Measurements from ENCODE around the gene TCTN2. TPM values are rescaled to one million over a fixed set of nuclear protein-coding genes. Genes with fewer than 3 reads are reported as not detected.

TCTN2 gene
- total RNA-seq, 1 experiment from 2014 or later = 11.0 TPM

DNA sequence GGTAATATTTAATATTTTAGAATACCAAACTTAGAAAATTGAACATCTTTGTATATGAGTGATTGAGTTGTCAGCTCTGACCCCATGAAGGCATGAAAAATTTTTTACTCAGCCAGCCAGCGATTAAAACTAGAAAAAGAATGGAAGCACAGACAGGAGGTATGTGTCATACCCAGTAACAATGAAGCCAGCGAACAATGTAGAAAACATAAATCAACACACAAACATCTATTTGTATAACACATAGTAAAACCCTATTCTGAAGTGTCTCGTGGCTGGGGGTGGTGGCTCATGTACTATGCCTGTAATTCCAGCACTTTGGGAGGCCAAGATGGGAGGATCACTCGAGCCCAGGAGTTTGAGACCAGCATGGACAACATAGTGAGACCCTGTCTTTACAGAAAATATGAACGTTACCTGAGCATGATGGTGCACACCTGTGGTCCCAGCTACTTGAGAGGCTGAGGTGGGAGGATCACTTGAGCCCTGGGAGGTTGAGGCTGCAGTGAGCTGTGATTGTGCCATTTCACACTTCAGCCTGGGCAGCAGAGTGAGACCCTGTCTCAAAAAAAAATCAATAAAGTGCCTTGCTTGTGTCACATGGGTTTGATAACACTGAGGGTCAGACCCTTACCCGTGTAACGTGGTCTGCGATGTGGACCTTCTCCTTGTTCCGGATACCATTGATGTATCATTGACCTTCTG lies 5.9 kb downstream of the TCTN2 start:
- in situ Hi-C loops (cut with HindIII; ENCODE audit: low pct_unique_long_range_greater_than_20kb, low sequenced_read_pairs) = no loop called here

GRCh38 chr12:123678981-123679380 lies 8.1 kb downstream of the TCTN2 start:
- no peak for DNase-seq (ENCODE audit: low read depth, low spot score)
- in situ Hi-C loops (cut with HindIII; ENCODE audit: low pct_unique_long_range_greater_than_20kb, low sequenced_read_pairs) = no loop called here

More for the DNA sequence above, 5.9 kb downstream of the TCTN2 start:
- DNase-seq (ENCODE audit: low read depth, low spot score) = no peak

- no peak for DNase-seq (ENCODE audit: low read depth, low spot score)
- in situ Hi-C loops (cut with HindIII; ENCODE audit: low pct_unique_long_range_greater_than_20kb, low sequenced_read_pairs) = no loop called here
Measured at GRCh38 chr12:123681605-123682004, 10.7 kb downstream of the TCTN2 start.

- in situ Hi-C loops (cut with HindIII; ENCODE audit: low pct_unique_long_range_greater_than_20kb, low sequenced_read_pairs) = no loop called here
Measured at GRCh38 chr12:123683964-123684363, 13.1 kb downstream of the TCTN2 start.

DNA sequence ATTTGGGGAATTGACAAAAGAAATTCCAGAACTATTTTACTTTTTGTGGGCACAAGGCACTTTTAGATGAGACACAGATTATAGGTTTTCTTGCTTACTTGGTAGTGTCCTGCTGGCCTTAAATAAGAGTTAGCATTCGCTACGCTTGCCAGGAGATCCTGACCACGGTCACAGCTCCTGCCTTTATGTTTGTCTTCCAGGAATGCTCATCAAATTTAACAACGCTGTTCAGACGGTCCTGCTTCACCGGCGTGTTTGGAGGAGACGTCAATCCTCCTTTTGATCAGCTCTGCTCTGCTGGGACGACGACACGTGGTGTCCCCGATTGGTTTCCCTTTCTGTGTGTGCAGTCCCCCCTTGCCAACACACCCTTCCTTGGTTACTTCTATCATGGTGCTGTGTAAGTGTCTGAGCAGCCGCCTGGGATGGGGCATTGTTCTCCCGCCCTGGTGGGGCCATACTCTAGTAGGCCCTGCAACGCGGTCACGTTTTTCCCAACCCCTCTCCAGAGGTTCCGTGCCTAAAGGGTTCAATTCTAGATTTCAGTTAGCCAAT lies 15.8 kb downstream of the TCTN2 start:
- in situ Hi-C loops (cut with HindIII; ENCODE audit: low pct_unique_long_range_greater_than_20kb, low sequenced_read_pairs) = no loop called here

More at GRCh38 chr12:123683964-123684363, 13.1 kb downstream of the TCTN2 start:
- no peak for DNase-seq (ENCODE audit: low read depth, low spot score)

GRCh38 chr12:123690191-123690840 lies 19.4 kb downstream of the TCTN2 start:
- DNase-seq (ENCODE audit: low read depth, low spot score) = no peak
- in situ Hi-C loops (cut with HindIII; ENCODE audit: low pct_unique_long_range_greater_than_20kb, low sequenced_read_pairs) = no loop called here

More for the DNA sequence above, 15.8 kb downstream of the TCTN2 start:
- no peak for DNase-seq (ENCODE audit: low read depth, low spot score)

GRCh38 chr12:123696207-123696606 lies 25.3 kb downstream of the TCTN2 start:
- no peak for DNase-seq (ENCODE audit: low read depth, low spot score)
- in situ Hi-C loops (cut with HindIII; ENCODE audit: low pct_unique_long_range_greater_than_20kb, low sequenced_read_pairs) = no loop called here

DNA sequence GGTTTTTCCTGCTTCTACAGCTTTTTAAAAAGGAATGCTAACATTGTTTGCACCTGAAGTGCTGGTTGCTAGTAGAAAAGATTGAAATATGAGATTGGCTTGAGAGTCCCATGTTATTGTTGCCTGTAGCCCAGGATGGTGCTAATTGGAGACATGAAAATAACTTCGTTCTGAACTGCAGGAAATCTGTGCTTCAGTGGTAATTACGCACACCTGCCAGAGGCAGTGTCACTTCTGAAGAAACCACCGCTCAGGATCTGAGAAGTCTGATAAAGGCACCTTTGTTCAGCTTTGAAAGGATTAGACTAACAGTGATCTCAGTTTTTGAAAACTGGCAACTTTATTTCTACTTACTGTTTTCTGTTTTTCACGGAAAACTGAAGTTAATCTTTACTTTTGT lies 25.7 kb downstream of the TCTN2 start:
- DNase-seq (ENCODE audit: low read depth, low spot score) = peak; percentile 30
- in situ Hi-C loops (cut with HindIII; ENCODE audit: low pct_unique_long_range_greater_than_20kb, low sequenced_read_pairs) = no loop called here

DNA sequence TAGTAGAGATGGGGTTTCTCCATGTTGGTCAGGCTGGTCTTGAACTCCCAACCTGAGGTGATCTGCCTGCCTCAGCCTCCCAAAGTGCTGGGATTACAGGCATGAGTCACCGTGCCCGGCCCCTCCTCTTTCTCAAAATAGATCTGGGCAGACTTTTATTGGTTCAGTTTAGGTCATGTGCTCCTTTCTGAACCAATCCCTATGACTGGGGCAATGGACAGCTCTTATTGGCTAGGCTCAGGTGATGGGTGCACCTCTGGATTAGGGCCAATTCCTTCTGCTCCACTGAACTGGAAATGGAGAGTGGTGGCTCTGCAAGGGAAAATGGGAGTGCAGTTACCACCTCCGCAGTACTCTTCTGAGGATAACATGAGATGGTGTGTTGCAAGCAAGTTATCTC lies 35.0 kb downstream of the TCTN2 start:
- in situ Hi-C loops (cut with HindIII; ENCODE audit: low pct_unique_long_range_greater_than_20kb, low sequenced_read_pairs) = no loop called here
- peak; percentile 30 for DNase-seq (ENCODE audit: low read depth, low spot score)

DNA sequence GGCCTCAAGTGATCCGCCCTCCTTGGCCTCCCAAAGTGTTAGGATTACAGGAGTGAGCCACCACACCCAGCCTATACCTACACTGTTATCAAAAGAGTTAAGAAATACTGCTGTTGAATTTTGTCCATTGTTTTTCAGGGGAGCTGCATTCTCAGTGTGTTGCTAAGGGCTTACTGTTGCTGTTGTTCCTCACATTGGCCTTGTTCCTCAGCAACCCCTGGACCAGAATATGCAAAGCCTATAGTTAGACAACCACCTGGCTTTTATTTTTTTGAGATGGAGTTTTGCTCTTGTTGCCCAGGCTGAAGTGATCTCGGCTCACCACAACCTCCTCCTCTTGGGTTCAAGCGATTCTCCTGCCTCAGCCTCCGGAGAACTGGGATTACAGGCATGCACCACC lies 36.6 kb downstream of the TCTN2 start:
- DNase-seq (ENCODE audit: low read depth, low spot score) = no peak
- in situ Hi-C loops (cut with HindIII; ENCODE audit: low pct_unique_long_range_greater_than_20kb, low sequenced_read_pairs) = no loop called here

DNA sequence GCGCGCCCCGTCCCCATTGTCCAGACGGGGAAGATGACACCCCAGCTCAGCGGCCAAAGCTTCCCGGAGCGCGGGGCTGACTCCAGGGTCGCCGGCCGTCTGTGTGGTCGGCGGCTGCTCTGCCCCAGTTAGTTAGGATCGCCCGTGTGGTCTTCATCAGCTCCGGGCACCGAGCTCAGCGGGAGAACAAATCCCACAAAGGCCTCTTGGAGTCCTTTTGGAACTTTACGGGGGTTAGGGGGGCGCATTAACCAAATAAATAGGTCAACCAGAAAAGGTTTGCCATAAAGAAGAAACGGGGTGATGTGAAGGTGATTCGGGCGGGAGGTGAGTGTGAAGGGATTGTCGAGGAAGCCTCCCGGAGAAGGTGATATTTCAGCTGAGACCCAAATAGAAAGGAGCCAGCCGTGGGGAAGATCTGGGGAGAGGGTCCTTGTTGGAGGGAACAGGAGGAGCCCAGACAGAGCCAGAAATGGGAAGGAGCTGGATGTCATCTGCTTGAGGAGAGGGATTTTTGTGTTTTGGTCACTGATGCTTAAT lies 41.9 kb downstream of the TCTN2 start:
- DNase-seq (ENCODE audit: low read depth, low spot score) = no peak
- in situ Hi-C loops (cut with HindIII; ENCODE audit: low pct_unique_long_range_greater_than_20kb, low sequenced_read_pairs) = no loop called here

DNA sequence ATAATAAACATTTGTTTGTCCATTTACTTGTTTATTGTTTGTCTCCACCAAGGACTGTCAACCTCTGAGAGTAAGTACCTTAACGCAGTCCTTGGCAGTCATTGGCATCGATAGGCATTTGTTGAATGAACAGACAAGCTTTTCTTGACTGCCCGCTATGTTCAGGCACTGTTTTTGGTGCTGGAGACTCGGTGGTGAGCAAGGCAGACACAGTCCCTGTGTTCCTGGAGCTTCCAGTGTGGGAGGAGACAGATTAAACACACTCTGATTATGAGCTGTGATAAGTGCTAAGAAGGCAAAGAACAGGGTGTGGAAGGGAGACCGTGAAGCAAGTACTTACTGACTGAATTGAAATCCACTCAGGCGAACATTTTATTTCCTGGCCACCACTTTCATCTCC lies 42.5 kb downstream of the TCTN2 start:
- in situ Hi-C loops (cut with HindIII; ENCODE audit: low pct_unique_long_range_greater_than_20kb, low sequenced_read_pairs) = no loop called here
- no peak for DNase-seq (ENCODE audit: low read depth, low spot score)

DNA sequence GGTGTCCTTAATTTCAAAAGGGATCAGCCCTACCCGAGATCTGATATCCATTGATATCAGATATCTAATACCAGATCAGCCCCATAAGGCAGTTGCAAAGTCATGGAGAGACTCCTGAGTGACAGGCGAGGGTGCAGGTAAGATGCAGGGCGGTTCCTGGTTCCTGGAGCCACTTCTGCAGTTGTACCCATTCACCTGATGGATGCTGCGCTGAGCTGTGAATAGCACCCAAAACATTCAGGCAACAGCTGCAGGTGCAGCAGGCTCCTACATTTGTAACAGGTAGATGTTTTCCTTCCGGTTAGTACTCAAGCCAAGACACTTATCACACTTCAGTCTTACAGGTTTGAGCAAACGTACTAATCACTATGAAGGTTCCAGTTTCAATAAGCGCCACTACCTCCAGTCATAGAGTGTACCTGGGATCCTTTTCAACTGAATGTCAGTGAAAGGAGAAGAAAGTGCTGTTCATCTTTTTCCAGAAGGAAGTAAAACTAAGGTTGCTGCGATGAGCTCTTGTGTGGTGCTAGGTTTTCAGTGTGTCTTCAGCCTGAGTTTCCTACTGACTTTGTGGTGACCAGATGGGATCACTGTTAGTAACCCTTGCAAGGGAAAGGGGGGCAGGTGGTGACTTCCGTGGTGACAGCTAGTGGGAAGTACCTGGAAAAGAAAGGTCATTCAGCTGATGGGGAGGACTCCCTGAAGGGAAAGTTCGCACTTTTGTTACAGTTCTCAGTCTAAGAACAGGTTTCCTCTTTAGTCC lies 43.1 kb downstream of the TCTN2 start:
- no peak for DNase-seq (ENCODE audit: low read depth, low spot score)
- in situ Hi-C loops (cut with HindIII; ENCODE audit: low pct_unique_long_range_greater_than_20kb, low sequenced_read_pairs) = no loop called here

DNA sequence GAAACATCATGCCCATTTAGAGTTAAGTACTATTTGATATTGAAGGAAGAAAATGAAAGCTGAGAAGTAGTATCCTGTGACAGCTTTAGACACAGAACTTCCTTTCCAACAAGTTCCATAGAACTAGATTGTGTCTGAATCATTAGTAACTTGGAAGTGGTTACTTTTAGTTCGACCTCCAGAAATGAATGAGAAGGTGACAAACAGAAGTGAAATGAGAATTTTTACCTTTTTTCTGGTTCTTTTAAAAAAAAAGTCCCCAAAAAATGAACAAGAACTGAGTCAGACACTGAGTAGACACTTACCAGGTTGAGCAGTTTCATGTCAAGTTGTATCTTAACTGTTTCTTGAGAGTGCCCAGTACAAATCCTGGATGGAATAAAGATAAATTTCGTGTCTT lies 44.3 kb downstream of the TCTN2 start:
- in situ Hi-C loops (cut with HindIII; ENCODE audit: low pct_unique_long_range_greater_than_20kb, low sequenced_read_pairs) = no loop called here

GRCh38 chr12:123717350-123717749 lies 46.4 kb downstream of the TCTN2 start:
- in situ Hi-C loops (cut with HindIII; ENCODE audit: low pct_unique_long_range_greater_than_20kb, low sequenced_read_pairs) = no loop called here
- DNase-seq (ENCODE audit: low read depth, low spot score) = no peak

More for the DNA sequence above, 44.3 kb downstream of the TCTN2 start:
- no peak for DNase-seq (ENCODE audit: low read depth, low spot score)

DNA sequence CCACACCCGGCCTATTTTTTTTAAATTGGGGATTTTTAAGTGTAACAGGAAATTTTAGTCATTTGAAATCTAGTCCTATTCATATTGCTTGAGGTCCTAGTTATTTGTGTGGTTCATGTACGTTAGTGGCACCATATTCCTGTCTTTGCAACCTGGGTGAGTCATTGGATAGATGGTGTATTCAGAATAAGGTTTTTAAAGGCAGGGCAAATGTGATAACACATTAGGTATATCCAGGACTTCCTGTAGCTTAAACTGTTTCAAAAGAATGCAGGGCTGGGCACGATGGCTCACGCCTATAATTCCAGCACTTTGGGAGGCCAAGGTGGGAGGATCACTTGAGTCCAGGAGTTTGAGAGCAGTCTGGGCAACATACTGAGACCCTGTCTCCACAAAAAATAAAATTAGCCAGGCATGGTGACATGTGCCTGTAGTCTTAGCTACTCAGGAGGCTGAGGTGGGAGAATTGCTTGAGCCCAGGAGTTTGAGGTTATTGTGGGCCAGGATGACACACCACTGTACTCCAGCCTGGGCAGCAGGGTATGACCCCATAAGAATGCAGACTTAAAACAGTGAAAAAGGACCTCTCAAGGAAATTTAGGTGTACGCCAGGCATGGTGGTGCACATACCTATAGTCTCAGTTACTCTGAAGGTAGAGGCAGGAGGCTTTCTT lies 49.4 kb downstream of the TCTN2 start:
- no peak for DNase-seq (ENCODE audit: low read depth, low spot score)
- in situ Hi-C loops (cut with HindIII; ENCODE audit: low pct_unique_long_range_greater_than_20kb, low sequenced_read_pairs) = no loop called here

GRCh38 chr12:123721245-123721644 lies 50.3 kb downstream of the TCTN2 start:
- in situ Hi-C loops (cut with HindIII; ENCODE audit: low pct_unique_long_range_greater_than_20kb, low sequenced_read_pairs) = no loop called here
- no peak for DNase-seq (ENCODE audit: low read depth, low spot score)

- in situ Hi-C loops (cut with HindIII; ENCODE audit: low pct_unique_long_range_greater_than_20kb, low sequenced_read_pairs) = no loop called here
- DNase-seq (ENCODE audit: low read depth, low spot score) = no peak
Measured at GRCh38 chr12:123723011-123723410, 52.1 kb downstream of the TCTN2 start.

Data from SK-MEL-5 (cell line).